ENCODE measurements around the gene CHMP4A. TPM values are rescaled to one million over a fixed set of nuclear protein-coding genes. Genes with fewer than 3 reads are reported as not detected.
A peak's percentile ranks its signal among the peaks of the same experiment; 100 is the strongest.
"Not testable (repeated sequence)": the region's sequence is repeated elsewhere in the genome, so short reads cannot be mapped to it uniquely, and the experiment has no call there.

Gene CHMP4A
- total RNA-seq, 1 donor from 2014 or later: 32.4 TPM

- H3K36me3 Mint-ChIP-seq (ENCODE audit: unreplicated experiment): peaks cover 15% of the 10 kb centered on the region
These were observed 6.8 kb downstream of the CHMP4A start for GRCh38 chr14:24206260-24207103.

GRCh38 chr14:24204163-24205146 is 8.8 kb downstream of the CHMP4A start:
- H3K4me1 Mint-ChIP-seq (ENCODE audit: low read depth, unreplicated experiment): peaks cover 9% of the 10 kb centered on the region
- peaks cover 4% of the 10 kb centered on the region for H3K9me3 Mint-ChIP-seq (ENCODE audit: unreplicated experiment)
- no peak for TF ChIP-seq CTCF (IDR thresholded peaks at IDR 0.05; ENCODE audit: partially characterized antibody, unreplicated experiment)
- H3K27me3 Mint-ChIP-seq (ENCODE audit: unreplicated experiment): peaks cover 8% of the 10 kb centered on the region
- peaks cover 15% of the 10 kb centered on the region for H3K36me3 Mint-ChIP-seq (ENCODE audit: unreplicated experiment)
- H3K27ac Mint-ChIP-seq (ENCODE audit: unreplicated experiment): peak overlapping the region; percentile 65
- no peak for DNase-seq
- H3K4me3 Mint-ChIP-seq (ENCODE audit: unreplicated experiment): peak overlapping the region; percentile 37

More at GRCh38 chr14:24206260-24207103, 6.8 kb downstream of the CHMP4A start:
- Mint-ChIP-seq H3K27me3 (ENCODE audit: unreplicated experiment) (peaks cover 12% of the 10 kb centered on the region), H3K27ac (ENCODE audit: unreplicated experiment) (no peak overlapping the region), H3K9me3 (ENCODE audit: unreplicated experiment) (peaks cover 8% of the 10 kb centered on the region), H3K4me3 (ENCODE audit: unreplicated experiment) (peak overlapping the region; percentile 8), H3K4me1 (ENCODE audit: low read depth, unreplicated experiment) (peaks cover 9% of the 10 kb centered on the region)
- TF ChIP-seq CTCF (IDR thresholded peaks at IDR 0.05; ENCODE audit: partially characterized antibody, unreplicated experiment): no peak
- no peak for DNase-seq

- H3K4me3 Mint-ChIP-seq (ENCODE audit: unreplicated experiment); H3K9me3 Mint-ChIP-seq (ENCODE audit: unreplicated experiment); H3K4me1 Mint-ChIP-seq (ENCODE audit: low read depth, unreplicated experiment); H3K27ac Mint-ChIP-seq (ENCODE audit: unreplicated experiment); H3K27me3 Mint-ChIP-seq (ENCODE audit: unreplicated experiment); DNase-seq: not testable (repeated sequence)
- H3K36me3 Mint-ChIP-seq (ENCODE audit: unreplicated experiment): peaks cover 15% of the 10 kb centered on the region
These were observed 9.9 kb downstream of the CHMP4A start for GRCh38 chr14:24203249-24203886.

- not testable (repeated sequence) for DNase-seq; H3K4me3 Mint-ChIP-seq (ENCODE audit: unreplicated experiment); H3K27me3 Mint-ChIP-seq (ENCODE audit: unreplicated experiment); H3K4me1 Mint-ChIP-seq (ENCODE audit: low read depth, unreplicated experiment); H3K9me3 Mint-ChIP-seq (ENCODE audit: unreplicated experiment)
- Mint-ChIP-seq H3K27ac (ENCODE audit: unreplicated experiment) (peak overlapping the region; percentile 4), H3K36me3 (ENCODE audit: unreplicated experiment) (peaks cover 15% of the 10 kb centered on the region)
These were observed 10.8 kb downstream of the CHMP4A start for GRCh38 chr14:24202538-24202937.

GRCh38 chr14:24198814-24199524 is 14.3 kb downstream of the CHMP4A start:
- no peak for TF ChIP-seq CTCF (IDR thresholded peaks at IDR 0.05; ENCODE audit: partially characterized antibody, unreplicated experiment)
- no peak overlapping the region for H3K4me3 Mint-ChIP-seq (ENCODE audit: unreplicated experiment)
- no peak for DNase-seq
- peaks cover 4% of the 10 kb centered on the region for H3K9me3 Mint-ChIP-seq (ENCODE audit: unreplicated experiment)
- peaks cover 7% of the 10 kb centered on the region for H3K4me1 Mint-ChIP-seq (ENCODE audit: low read depth, unreplicated experiment)
- no peak overlapping the region for H3K27ac Mint-ChIP-seq (ENCODE audit: unreplicated experiment)
- H3K27me3 Mint-ChIP-seq (ENCODE audit: unreplicated experiment): peaks cover 9% of the 10 kb centered on the region
- peaks cover 5% of the 10 kb centered on the region for H3K36me3 Mint-ChIP-seq (ENCODE audit: unreplicated experiment)

Data from glutamatergic neuron (in vitro differentiated cells).